Myocyte (in vitro differentiated cells): ENCODE results near the gene TLCD4. TPM values are rescaled to one million over a fixed set of nuclear protein-coding genes. Genes with fewer than 3 reads are reported as not detected.
"Not testable (repeated sequence)": the region's sequence is repeated elsewhere in the genome, so short reads cannot be mapped to it uniquely, and the experiment has no call there.

Source experiments
- DNase-seq: peaks from one replicate; pipeline ENCODE4 v3.0.0-alpha.2; 2012; ENCODE audit warnings: low read depth
- total RNA-seq: library from RNA; depleted of rRNA; stranded (reverse); fragments of >200 nt; gene quantifications from 2 replicates; pipeline ENCODE4 v1.2.3, GENCODE V29; 2014

Gene TLCD4
- total RNA-seq, 1 donor from 2014 or later = 5.3 TPM

- DNase-seq = no peak
Measured at GRCh38 chr1:95145493-95145892, 28.3 kb downstream of the TLCD4 start.

GRCh38 chr1:95146637-95147036 lies 29.5 kb downstream of the TLCD4 start:
- no peak for DNase-seq

- no peak for DNase-seq
Measured at GRCh38 chr1:95154096-95154495, 36.9 kb downstream of the TLCD4 start.

GRCh38 chr1:95165569-95165968 lies 48.4 kb downstream of the TLCD4 start:
- DNase-seq = not testable (repeated sequence)

Other genes starting within 250 kb of the TLCD4 start
- gene CNN3, start 190.2 kb upstream of the TLCD4 start, total RNA-seq = 274 and 305 TPM in 2 replicates
- gene ALG14, start 44.4 kb upstream of the TLCD4 start, total RNA-seq = 0.88 and 1.4 TPM in 2 replicates
- 15.2 and 15.7 TPM in 2 replicates for gene RWDD3, start 116.9 kb downstream of the TLCD4 start, total RNA-seq